GM19397 (cell line): ENCODE data around the gene PTPRE.

Experiments
- ATAC-seq: cut with Tn5 transposase; IDR thresholded peaks from one replicate; pipeline ENCODE4 v1.9.1; 2021; ENCODE audit warnings: mild to moderate bottlenecking, moderate library complexity; ENCODE audit not compliant: unreplicated experiment

PTPRE gene, protein sequence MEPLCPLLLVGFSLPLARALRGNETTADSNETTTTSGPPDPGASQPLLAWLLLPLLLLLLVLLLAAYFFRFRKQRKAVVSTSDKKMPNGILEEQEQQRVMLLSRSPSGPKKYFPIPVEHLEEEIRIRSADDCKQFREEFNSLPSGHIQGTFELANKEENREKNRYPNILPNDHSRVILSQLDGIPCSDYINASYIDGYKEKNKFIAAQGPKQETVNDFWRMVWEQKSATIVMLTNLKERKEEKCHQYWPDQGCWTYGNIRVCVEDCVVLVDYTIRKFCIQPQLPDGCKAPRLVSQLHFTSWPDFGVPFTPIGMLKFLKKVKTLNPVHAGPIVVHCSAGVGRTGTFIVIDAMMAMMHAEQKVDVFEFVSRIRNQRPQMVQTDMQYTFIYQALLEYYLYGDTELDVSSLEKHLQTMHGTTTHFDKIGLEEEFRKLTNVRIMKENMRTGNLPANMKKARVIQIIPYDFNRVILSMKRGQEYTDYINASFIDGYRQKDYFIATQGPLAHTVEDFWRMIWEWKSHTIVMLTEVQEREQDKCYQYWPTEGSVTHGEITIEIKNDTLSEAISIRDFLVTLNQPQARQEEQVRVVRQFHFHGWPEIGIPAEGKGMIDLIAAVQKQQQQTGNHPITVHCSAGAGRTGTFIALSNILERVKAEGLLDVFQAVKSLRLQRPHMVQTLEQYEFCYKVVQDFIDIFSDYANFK

DNA sequence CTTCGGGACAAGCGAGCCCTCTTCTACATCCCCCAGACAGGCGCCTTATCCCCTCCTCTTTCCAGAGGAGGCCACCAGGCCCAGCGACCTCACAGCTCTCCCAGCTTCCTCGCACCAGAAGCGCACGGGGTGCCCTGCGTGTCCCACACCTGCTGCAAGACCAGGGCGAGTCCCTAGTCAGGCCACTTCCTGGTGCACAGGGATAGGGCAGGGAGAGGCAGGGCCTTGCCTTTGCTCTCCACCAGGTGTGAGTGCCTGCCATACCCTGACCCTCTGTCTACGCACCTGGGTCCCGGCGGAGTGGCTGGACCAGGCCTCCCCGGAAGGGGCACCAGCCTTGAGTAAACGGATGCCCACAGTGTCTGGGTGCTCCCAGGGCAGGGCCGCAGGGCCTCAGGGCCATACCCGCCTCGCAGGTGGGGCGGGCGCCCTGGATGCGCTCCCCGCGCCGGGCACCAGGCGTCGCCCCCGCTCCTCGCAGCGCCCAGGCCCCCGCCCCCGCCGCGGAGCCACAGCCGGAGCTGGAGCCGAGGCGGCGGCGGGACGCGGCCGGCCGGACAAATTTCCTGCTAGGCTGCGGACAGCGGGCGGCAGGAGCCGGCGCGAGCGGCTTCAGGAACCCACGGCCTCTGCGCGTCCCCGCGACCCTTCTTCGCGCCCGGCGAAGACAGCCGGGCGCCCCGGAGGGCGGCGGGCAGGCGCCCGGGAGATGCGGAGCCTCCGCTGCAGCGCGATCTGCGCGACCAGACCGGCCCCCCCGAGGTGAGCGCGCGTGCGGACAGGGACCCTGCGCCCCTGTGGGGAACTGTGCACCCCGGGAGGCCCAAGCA is at the start of gene PTPRE:
Gene PTPRE (plus strand): TSS at position 556 of the 830 bp plus-strand sequence. CDS start 133,779 bp downstream, outside the sequence.
- ATAC-seq, result peak; percentile 91

DNA sequence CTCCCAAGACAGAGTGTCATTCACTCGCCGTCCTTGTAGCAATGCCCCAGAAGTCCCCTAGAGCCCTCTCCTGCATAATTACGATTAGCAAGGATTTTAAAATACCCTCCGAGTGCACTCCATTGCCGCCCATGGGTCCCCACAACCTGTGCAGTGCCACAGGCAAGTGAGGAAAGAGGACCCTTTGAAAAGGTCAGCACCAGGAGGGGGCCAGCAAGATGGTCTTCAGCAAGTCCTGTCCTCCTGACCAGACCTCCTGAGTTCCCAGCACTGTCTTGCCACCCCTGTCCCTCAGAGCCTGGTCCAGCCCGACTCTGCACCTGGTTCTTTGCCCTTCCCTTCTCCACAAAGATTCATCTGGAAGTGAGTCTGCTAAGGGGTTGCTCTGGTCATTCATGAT is 46.3 kb upstream of the PTPRE start:
- ATAC-seq, result no peak

DNA sequence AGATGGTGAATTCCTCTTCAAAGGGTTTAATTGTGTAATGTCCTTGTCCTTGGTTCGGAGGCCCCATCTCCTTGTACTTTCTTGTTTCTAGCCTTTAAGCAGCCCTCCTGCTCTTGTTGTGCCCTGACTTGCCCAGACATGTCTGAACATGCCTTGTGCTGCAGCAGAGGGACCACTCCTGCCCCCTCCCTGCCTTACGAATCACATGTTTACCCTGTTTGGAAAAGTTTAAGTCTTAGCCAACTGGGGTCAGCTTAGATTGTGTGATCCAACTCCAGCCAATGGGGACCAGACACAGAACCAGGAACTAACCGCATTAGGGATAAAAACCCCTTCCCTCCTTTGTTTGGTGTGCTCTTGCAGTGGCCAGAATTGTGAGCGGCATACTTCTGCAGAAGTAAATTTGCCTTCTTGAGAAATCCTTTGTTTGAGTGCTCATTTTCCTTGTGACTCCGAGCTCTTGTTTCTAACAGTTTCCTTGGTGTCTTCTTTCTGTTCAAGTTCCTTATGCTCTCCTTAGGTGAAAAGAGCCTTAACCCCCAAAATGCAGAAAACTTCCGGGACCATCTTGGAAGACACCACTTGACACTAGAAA is 43.6 kb upstream of the PTPRE start:
- ATAC-seq, result no peak

DNA sequence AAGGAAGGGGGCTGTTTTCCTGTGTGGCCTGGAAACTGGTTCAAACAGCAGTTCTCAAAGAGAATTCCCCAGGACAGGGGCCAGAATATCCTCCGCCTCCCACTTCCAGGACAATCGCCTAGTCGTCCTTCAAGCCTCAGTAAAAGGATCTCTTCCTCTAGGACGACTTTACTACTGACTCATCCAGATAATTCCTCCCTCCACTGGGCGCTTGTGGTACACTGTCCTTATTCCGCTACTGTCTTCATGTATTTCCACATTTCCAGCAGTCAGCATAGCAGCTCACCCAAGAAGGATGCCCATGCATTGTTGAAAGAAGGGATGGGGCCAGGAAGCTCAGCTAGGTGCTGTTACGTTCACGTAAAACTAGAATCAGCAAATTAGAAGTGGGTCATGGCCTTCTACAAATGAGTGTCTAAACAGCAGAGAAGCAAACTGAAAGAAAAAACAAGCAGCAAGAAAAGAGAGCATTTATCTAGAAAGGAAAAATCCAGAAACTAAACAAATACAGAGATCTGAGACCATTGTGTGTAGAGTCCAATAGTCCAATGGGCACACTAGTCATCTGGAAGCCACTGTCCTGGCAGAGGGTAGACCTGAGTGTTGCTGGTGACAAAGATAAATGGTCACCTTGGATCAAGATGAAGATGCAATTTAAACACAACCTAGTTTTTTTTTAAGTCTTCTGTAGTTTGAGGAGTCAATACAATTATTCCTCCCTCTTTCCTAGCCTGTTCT is 40.5 kb upstream of the PTPRE start:
- no peak for ATAC-seq

DNA sequence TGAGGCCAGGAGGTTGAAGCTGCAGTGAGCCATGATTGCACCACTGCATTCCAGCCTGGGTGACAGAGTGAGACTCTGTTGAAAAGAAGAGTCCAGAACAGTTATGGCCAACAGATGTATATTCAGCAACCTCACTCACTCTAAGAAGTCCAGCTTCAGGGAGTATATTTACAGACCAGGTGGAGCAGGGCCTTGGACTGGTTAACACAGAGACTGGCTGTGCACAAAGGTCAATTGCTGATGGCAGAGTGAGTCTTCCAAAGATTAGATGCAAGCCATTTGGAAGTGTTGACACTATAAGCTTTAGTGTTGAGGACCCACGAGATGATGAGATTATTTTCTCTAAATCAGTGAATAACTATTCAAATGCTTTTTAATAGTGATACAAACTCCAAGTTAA is 39.1 kb upstream of the PTPRE start:
- no peak for ATAC-seq

DNA sequence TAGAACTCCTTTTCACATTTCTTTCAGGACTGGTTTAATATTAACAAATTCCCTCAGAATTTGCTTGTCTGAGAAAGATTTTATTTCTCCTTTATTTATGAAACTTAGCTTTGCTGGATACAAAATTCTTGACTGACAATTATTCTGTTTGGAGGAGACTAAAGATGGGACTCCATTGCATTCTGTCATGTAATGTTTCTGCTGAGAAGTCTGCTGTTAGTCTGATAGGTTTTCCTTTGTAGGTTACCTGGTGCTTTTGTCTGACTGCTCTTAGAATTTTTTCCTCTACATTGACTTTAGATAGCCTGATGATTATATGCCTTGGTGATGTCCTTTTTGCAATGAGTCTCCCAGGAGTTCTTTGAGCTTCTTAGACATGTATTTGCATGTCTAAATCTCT is 37.6 kb upstream of the PTPRE start:
- no peak for ATAC-seq

DNA sequence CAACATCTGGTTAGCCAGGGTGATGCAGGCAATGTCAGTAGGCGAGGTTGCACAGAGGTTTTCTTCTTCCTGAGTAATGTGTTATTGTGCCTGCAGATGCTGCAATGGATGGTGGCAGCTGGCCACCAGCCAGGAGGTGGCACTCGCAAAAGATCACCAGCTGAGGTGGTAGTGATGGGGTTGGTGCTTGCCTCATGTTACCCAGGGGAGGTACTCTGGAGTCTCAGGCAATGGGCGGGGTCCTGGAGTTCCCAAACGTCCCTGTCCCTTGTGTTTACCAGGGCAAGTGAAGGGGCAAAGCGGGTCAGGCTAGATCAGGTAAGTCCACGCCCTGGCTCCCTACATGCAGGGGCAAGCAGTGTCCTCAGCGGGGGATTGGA is 35.3 kb upstream of the PTPRE start:
- ATAC-seq, result no peak

DNA sequence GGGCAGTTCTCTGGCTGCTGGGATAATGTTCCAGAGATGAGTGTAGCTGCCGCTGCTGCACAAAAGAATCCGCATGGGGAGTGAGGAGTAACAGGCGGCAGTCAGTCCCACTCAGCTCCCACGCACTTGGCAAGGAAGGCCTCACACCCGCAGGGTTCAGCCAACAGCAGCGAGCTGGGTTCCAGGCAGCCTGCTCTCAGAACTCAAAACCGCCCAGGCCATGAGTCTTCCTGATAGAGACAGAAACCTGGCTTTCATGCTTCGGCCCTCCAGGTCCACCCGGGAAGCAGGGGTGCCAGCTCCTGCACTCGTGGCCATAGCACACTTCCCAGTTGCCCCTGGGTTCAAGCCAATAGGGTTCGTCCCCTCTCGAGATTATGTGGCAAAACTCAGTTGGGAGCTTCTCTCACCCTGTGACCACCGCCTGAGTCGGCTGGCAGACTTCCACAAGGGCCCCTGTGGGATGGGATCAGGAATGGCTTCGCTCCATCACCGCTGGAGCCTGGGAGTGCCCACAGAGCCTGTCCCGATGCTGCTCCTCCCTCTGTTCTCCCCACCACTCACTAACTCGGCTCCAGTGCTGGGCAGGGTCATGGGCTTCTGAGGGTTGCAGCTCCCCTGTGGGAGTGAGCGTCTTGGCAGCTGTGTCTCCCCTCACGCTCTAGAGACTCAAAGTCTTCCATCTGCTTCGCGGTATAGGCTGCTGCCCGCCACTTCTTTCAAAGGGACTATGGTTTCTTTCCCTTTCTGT is 34.7 kb upstream of the PTPRE start:
- no peak for ATAC-seq

DNA sequence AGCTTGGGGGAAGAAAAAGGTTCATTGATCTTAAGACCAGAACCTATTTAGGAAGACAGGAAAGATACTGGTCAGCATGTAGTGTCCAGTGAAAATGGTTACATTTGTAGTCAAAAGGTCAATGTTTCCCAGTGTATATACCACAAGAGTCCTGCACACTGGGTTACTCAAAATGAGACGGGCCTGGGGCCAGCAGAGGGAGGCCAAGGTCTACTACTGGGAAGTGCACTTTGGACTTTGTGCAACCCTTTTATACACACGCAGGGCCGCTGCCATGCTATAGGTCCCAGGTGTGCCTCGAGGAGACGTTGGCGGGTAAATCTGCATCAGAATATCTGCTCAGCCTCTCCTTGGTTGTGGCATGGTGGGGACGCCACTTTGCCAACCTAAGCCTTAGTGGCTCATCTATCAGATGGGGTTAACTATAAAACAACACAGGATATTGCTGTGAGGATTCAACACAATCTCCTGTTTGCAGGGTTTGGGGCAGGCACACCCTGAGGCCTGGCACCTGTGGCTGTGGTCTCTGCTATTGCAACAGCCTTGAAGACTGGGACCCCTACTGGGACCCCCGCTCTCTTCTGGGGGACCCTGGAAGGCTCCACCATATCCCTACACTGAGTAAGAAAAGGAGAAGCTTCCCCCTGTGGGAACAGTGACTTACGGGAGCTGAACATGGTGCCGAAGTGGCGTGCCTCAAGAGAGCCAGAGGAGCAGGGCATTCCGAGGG is 33.9 kb upstream of the PTPRE start:
- no peak for ATAC-seq

DNA sequence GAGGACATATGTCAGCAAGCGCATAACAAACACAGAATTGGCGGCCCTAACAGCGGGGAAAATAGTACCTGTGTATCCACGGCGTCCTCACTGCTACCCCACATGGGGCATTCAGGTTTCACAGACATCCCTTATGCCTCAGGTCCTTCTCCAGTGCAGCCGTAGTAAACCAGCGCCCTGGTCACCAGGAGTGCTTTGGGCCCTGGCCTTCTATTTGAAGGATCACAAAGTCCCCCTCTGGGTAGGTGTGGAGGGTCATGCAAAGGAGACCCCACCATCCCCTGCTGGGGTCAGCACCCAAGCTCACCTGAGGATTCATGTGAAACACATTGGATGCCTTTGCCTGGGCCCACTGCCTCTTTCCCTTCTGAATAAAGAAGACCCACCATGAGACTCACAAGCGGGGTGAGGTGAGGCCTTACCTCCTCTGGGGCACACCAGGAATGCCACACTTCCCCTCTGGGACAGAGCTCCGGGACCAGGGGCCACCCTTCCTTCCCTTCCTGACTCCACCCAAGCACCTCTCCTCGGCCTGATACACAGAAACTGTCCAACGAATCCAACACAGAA is 32.9 kb upstream of the PTPRE start:
- ATAC-seq, result no peak

DNA sequence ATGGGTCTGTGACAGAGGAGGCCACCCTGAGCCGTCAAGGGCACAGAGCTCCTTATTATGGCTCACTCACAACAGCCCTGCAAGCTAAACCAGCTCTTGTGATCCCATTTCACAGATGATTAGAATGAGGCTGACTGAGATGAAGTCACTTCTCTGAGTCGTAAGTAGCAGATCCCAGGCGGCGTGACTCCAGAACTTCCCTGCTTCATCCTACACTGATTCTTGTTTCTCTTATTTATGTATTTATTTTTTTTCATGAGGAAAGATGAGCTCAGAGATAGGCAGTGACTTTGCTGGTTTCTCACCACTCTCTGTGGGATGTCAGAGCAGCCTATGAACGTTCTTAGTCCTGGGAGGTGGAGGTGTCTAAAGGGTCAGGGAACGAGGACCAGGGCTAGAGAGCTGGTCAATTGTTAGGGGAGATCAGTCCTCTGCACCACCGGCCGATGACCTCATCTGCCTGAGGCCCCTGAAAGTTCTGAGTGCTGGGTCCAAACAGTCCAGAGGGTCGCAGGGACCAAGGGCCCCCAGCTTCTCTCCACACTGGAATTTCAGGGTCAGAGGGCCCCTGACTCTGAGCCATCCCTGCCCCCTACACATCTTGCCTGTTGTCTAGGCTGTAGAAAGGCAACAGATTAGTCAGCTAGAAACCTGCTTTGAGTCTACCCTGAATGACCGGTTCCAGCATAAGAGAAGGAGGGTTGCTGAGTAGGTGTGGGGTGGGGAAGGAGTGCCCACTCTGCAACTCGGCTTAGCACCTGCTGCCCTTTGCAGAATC is 32.0 kb upstream of the PTPRE start:
- ATAC-seq, result no peak

DNA sequence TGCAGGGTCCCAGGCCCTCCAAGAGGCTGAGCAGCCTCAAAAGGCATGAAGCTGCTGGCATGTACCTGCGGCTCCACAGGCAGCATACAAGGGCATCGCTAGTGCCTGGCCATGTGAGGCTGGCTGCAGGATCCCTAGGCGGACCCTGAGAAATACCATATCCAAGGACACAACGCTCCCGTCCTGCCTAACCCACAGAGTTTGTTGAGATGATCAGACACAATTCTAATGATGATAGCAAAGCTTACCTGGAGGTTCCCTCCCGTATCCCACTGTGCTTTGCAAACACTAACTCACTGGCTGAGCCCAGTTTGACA is 31.5 kb upstream of the PTPRE start:
- ATAC-seq, result no peak

DNA sequence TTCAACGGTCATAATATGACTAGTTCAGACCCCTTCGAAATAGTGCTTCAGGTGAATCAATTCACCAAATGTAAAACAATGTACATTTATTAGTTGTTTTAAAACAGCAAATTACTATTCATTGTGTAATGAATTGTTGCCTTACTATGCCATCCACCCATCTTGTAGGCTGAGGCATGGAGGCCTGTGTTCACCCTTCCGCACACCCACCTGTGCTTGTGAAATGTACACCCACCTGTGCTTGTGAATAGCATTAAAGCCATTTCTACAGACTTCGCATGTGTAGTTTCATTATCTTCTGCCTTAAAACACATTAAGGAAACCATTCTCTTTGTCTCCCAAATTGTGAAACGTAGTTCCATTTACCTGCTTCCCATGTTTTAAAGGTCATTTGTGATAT is 31.0 kb upstream of the PTPRE start:
- no peak for ATAC-seq

DNA sequence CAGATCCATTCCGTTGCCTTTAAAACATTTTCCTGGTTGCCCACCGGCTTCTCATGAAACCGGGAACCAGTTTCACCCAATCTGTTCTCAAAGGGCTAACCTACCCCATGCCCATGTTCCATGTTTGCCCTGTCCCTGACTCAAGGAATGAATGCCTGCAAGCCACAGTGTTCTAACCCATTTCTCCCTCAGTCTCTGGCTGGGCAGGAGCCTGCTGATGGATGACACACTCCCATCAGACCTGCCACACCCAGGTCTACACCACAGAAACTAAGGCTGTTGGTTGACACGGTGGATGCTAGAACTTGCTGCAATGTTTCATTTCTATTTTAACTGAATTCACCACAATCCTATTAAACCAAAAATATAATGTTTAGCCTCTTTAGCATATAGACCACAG is 29.8 kb upstream of the PTPRE start:
- no peak for ATAC-seq

DNA sequence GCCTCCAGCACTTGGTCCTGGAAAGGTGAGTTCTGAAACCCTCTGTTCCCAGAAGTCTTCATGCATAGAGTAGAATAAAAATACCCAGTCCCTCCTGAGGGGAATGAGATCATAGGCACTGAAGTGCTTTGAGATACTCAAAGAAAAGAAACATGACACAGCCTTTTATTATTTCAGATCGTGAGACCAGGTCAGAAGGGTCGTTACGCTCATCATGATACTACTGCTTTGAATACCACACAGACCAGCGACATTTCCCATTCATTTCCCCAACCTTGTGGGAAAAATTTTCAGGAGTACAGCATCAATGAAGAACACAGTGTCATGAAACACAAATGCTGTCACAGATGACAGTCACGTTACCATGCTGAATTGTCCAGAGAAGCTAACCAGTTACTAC is 29.2 kb upstream of the PTPRE start:
- ATAC-seq, result no peak

DNA sequence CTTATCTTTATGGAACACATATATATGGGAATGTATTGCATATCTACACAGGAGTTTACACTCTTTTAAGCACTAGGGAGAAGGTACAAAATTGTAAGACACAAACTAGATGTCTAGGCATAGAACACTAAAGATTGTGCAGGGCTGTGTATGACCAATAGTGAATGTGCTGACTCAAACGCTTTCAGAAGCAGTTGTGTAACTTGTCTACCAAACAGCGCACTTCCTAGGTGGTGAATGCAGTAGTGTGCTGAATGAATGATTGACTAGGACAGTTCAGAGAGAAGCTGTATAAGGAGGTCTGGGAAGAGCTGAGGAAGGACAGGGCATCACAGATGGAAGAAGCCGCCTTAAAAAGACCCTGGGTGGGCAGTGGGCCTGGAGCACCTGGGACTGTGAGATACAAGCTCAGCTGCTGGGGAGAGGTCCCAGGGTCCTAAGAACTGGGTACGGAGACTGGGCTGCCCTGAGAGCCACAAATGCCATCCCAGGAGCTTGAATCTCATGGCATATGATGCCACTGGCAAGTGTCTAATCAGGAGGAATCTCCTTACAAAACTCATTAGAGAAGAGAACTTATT is 28.3 kb upstream of the PTPRE start:
- ATAC-seq, result no peak

DNA sequence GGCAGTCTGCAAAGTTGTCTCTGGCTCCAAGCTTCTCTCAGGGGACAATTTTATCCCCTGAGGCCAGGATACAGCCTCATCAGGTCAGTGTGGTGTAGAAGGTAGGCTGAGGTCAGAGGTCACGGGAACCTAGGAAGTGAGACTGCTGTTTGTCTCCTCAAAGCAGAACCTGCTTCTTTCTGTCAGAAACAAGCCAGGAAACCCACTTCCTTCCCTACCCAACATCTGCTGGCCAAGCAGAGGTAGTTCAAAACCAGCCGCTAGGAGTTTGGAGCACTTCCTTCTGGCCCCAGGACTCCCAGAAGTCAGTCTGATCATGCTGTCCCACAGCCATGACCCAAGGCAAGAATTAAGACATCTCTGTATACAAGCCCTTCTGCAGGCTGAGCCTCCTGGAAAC is 26.3 kb upstream of the PTPRE start:
- ATAC-seq, result no peak

DNA sequence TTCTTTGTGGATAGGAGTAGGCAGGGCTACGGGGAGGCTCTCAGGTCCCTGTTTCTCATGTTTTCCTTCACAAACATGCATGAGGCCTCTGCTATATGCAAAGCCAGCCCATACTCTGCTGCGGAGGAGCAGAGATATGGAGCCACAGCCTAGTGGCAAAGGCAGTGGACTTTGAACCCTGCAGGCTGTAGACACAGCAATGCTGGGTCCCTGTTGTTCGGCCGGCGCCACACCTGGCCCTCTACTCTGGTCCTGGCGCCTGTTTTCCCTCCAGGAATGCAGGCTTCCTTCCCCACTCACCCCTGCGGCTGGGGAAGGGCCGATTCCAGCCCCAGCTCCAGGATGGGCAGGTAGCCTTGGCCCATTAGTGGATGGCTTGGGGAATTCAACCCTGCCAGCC is 25.6 kb upstream of the PTPRE start:
- no peak for ATAC-seq
